ENCODE measurements around the gene TACC2. TPM values are rescaled to one million over a fixed set of nuclear protein-coding genes. Genes with fewer than 3 reads are reported as not detected.
"Not testable (repeated sequence)": the region's sequence is repeated elsewhere in the genome, so short reads cannot be mapped to it uniquely, and the experiment has no call there.

Gene TACC2
- total and polyA plus RNA-seq, 2 experiments from 2014 or later: 75.7 to 98.0 TPM

- Histone ChIP-seq H3K36me3 (no peaks in the 10 kb centered on the region), H3K4me1 (ENCODE audit: low read depth) (no peaks in the 10 kb centered on the region), H3K4me3 (no peak overlapping the region), H3K27ac (no peak overlapping the region), H3K9me3 (ENCODE audit: low read depth) (no peaks in the 10 kb centered on the region), H3K27me3 (no peaks in the 10 kb centered on the region)
- TF ChIP-seq CTCF (IDR thresholded peaks at IDR 0.05; ENCODE audit: low read depth, low read length): no peak
- DNase-seq (ENCODE audit: low read depth in 1 of 2, low spot score in 1 of 2): no peak
Observed at GRCh38 chr10:122007415-122007814, 18.5 kb downstream of the TACC2 start.

- no peak overlapping the region for H3K27ac ChIP-seq
- no peak overlapping the region for H3K4me3 ChIP-seq
- DNase-seq (ENCODE audit: low read depth in 1 of 2, low spot score in 1 of 2): peak in 1 of 2 donors; percentile 71
- H3K9me3 ChIP-seq (ENCODE audit: low read depth): no peaks in the 10 kb centered on the region
- no peak for TF ChIP-seq CTCF (IDR thresholded peaks at IDR 0.05; ENCODE audit: low read depth, low read length)
- no peaks in the 10 kb centered on the region for H3K36me3 ChIP-seq
- H3K27me3 ChIP-seq: no peaks in the 10 kb centered on the region
- H3K4me1 ChIP-seq (ENCODE audit: low read depth): no peaks in the 10 kb centered on the region
Observed at GRCh38 chr10:122010405-122011050, 21.6 kb downstream of the TACC2 start.

- no peak overlapping the region for H3K4me3 ChIP-seq
- TF ChIP-seq CTCF (IDR thresholded peaks at IDR 0.05; ENCODE audit: low read depth, low read length): no peak
- H3K9me3 ChIP-seq (ENCODE audit: low read depth): no peaks in the 10 kb centered on the region
- DNase-seq (ENCODE audit: low read depth in 1 of 2, low spot score in 1 of 2): no peak
- H3K36me3 ChIP-seq: no peaks in the 10 kb centered on the region
- no peaks in the 10 kb centered on the region for H3K4me1 ChIP-seq (ENCODE audit: low read depth)
- H3K27me3 ChIP-seq: no peaks in the 10 kb centered on the region
- no peak overlapping the region for H3K27ac ChIP-seq
Observed at GRCh38 chr10:122012731-122013130, 23.8 kb downstream of the TACC2 start.

GRCh38 chr10:122013311-122013780 lies 24.4 kb downstream of the TACC2 start:
- Histone ChIP-seq H3K9me3 (ENCODE audit: low read depth) (no peaks in the 10 kb centered on the region), H3K36me3 (no peaks in the 10 kb centered on the region), H3K27ac (no peak overlapping the region), H3K4me3 (no peak overlapping the region), H3K4me1 (ENCODE audit: low read depth) (no peaks in the 10 kb centered on the region), H3K27me3 (no peaks in the 10 kb centered on the region)
- no peak for TF ChIP-seq CTCF (IDR thresholded peaks at IDR 0.05; ENCODE audit: low read depth, low read length)
- no peak for DNase-seq (ENCODE audit: low read depth in 1 of 2, low spot score in 1 of 2)

DNA sequence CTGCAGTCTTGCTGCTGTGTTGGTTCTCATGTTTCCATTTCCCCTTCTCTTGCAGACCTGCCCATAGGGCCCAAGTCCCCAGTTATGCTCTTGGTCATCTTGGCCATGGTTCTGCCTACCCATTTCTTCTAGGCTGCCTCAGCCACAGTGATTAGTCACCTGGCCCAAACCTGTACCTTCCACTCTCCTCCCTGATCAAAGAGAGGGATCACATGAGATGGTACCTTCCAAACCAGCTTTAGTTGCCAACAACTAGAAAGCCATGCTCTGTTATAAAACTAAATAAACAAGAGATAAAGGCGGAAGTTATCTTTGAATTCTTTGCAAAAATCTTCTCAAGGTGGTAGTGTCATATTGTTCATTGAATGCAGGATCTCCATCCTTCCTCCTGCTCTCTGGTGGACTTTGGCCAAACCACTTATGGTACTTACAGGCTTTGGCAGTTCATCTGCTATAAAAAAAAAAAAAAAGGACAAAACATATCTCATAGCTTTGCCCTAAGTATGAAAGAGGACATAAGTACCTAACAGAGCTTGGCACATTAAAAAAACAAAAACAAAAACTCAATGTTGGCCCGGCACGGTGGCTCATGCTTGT lies 25.8 kb downstream of the TACC2 start:
- no peak for TF ChIP-seq CTCF (IDR thresholded peaks at IDR 0.05; ENCODE audit: low read depth, low read length)
- no peak overlapping the region for H3K27ac ChIP-seq
- no peaks in the 10 kb centered on the region for H3K36me3 ChIP-seq
- H3K4me3 ChIP-seq: no peak overlapping the region
- no peaks in the 10 kb centered on the region for H3K9me3 ChIP-seq (ENCODE audit: low read depth)
- DNase-seq (ENCODE audit: low read depth in 1 of 2, low spot score in 1 of 2): no peak
- no peaks in the 10 kb centered on the region for H3K27me3 ChIP-seq
- H3K4me1 ChIP-seq (ENCODE audit: low read depth): no peaks in the 10 kb centered on the region

DNA sequence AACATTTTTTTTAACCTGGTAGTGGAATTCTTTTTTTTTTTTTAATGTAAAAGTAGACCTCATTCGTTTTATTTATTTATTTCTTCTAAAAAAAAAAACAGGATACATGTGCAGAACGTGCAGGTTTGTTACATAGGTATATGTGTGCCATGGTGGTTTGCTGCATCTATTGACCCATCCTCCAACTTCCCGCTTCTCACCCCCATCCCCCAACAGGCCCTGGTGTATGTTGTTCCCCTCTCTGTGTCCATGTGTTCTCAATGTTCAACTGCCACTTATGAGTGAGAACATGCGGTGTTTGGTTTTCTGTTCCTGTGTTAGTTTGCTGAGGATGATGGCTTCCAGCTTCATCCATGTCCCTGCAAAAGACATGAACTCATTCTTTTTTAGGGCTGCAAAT lies 29.0 kb downstream of the TACC2 start:
- H3K27ac ChIP-seq; H3K36me3 ChIP-seq; H3K4me1 ChIP-seq (ENCODE audit: low read depth); DNase-seq (ENCODE audit: low read depth in 1 of 2, low spot score in 1 of 2); H3K27me3 ChIP-seq; H3K9me3 ChIP-seq (ENCODE audit: low read depth); H3K4me3 ChIP-seq: not testable (repeated sequence)

Measured in cardiac muscle cell (in vitro differentiated cells and primary cell).